Liver (tissue), 9 donors: Measurements from ENCODE around the gene RBFOX1. TPM values are rescaled to one million over a fixed set of nuclear protein-coding genes. Genes with fewer than 3 reads are reported as not detected.

Experiments used
- DNase-seq: peaks from one replicate; pipeline ENCODE4 v3.0.0-alpha.2; 2017; ENCODE audit warnings: low spot score
- H3K27ac ChIP-seq, 2 donors: one replicate each; pipeline ENCODE4 v1.7.0; 2013; ENCODE audit warnings: inconsistent platforms in 2 of 2, low read length in 2 of 2, control low read depth in 1 of 2, low read depth in 1 of 2, mild to moderate bottlenecking in 1 of 2
- H3K27me3 ChIP-seq, 4 donors: one replicate each; pipeline versions ENCODE4 v1.6.1 to v1.7.0; 2013; ENCODE audit warnings: low read length in 3 of 4, inconsistent platforms in 1 of 4, mild to moderate bottlenecking in 1 of 4, moderate library complexity in 1 of 4; ENCODE audit not compliant: control insufficient read depth in 4 of 4, insufficient read depth in 4 of 4
- H3K36me3 ChIP-seq, 4 donors: one replicate each; pipeline versions ENCODE4 v1.6.1 to v1.7.0; 2013; ENCODE audit warnings: low read length in 3 of 4, mild to moderate bottlenecking in 3 of 4, low read depth in 1 of 4, moderate library complexity in 1 of 4; ENCODE audit not compliant: control insufficient read depth in 4 of 4, insufficient read depth in 3 of 4
- H3K4me1 ChIP-seq, 4 donors: one replicate each; pipeline versions ENCODE4 v1.6.1 to v1.7.0; 2013; ENCODE audit warnings: low read length in 3 of 4, mild to moderate bottlenecking in 3 of 4, moderate library complexity in 1 of 4; ENCODE audit not compliant: control insufficient read depth in 4 of 4, insufficient read depth in 4 of 4
- H3K4me3 ChIP-seq, 3 donors: one replicate each; pipeline versions ENCODE4 v1.6.1 to v1.7.0; 2013; ENCODE audit warnings: low read length in 3 of 3, control low read depth in 1 of 3, low read depth in 1 of 3, mild to moderate bottlenecking in 1 of 3
- H3K9ac ChIP-seq, 2 donors: one replicate each; pipeline ENCODE4 v1.7.0; 2013; ENCODE audit warnings: low read length in 2 of 2, mild to moderate bottlenecking in 2 of 2, moderate library complexity in 2 of 2, control low read depth in 1 of 2, low read depth in 1 of 2
- H3K9me3 ChIP-seq, 4 donors: one replicate each; pipeline versions ENCODE4 v1.6.1 to v1.7.0; 2013; ENCODE audit warnings: low read length in 3 of 4; ENCODE audit not compliant: control insufficient read depth in 4 of 4
- EGR1 ChIP-seq, 2 donors: IDR thresholded peaks; 2 replicates each; pipeline ENCODE4 v1.6.1; 2016 to 2018; ENCODE audit warnings: antibody characterized with exemption in 2 of 2, low read depth in 2 of 2
- FOXA1 ChIP-seq: IDR thresholded peaks from 2 replicates; pipeline ENCODE4 v1.6.1; 2016; ENCODE audit warnings: antibody characterized with exemption
- FOXA2 ChIP-seq: IDR thresholded peaks from 2 replicates; pipeline ENCODE4 v1.6.1; 2016; ENCODE audit warnings: antibody characterized with exemption
- GABPA ChIP-seq, 2 donors: IDR thresholded peaks in 1 of 2; conservative IDR thresholded peaks in 1 of 2; 2 replicates each; pipeline ENCODE4 v1.6.1; 2016; ENCODE audit warnings: antibody characterized with exemption in 2 of 2, mild to moderate bottlenecking in 1 of 2, moderate library complexity in 1 of 2
- HNF4A ChIP-seq, 2 donors: conservative IDR thresholded peaks; 2 replicates each; pipeline ENCODE4 v1.6.1; 2016; ENCODE audit warnings: antibody characterized with exemption in 2 of 2, mild to moderate bottlenecking in 2 of 2
- HNF4G ChIP-seq: IDR thresholded peaks from 2 replicates; pipeline ENCODE4 v1.6.1; 2016; ENCODE audit warnings: antibody characterized with exemption
- JUND ChIP-seq, 2 donors: IDR thresholded peaks; 2 replicates each; pipeline ENCODE4 v1.6.1; 2016; ENCODE audit warnings: antibody characterized with exemption in 2 of 2
- NR2F2 ChIP-seq: IDR thresholded peaks from 2 replicates; pipeline ENCODE4 v1.6.1; 2016; ENCODE audit warnings: antibody characterized with exemption
- RAD21 ChIP-seq, 2 donors: IDR thresholded peaks; 2 replicates each; pipeline ENCODE4 v1.6.1; 2016; ENCODE audit warnings: antibody characterized with exemption in 2 of 2, mild to moderate bottlenecking in 2 of 2
- RXRA ChIP-seq, 2 donors: IDR thresholded peaks; 2 replicates each; pipeline ENCODE4 v1.6.1; 2017 to 2018; ENCODE audit warnings: antibody characterized with exemption in 2 of 2, mild to moderate bottlenecking in 1 of 2
- SP1 ChIP-seq: IDR thresholded peaks from 2 replicates; pipeline ENCODE4 v1.6.1; 2018; ENCODE audit warnings: antibody characterized with exemption, mild to moderate bottlenecking
- TAF1 ChIP-seq: conservative IDR thresholded peaks from 2 replicates; pipeline ENCODE4 v1.6.1; 2016; ENCODE audit warnings: antibody characterized with exemption, mild to moderate bottlenecking
- YY1 ChIP-seq: IDR thresholded peaks from 2 replicates; pipeline ENCODE4 v1.6.1; 2016; ENCODE audit warnings: antibody characterized with exemption, mild to moderate bottlenecking
- WGBS: extraction: QIAGEN DNeasy Blood & Tissue Kit; methylation state at CpG from one replicate; pipeline ENCODE4 v1.1.7; 2013; 5-methylcytosine and 5-hydroxymethylcytosine counted together
- polyA plus RNA-seq, 2 donors: library from polyadenylated mRNA; stranded (reverse) in 1 of 2; unstranded in 1 of 2; fragments of 200-250 nt in 1 of 2; fragments of >200 nt in 1 of 2; fragmentation: Nextera tagmentation in 1 of 2; extraction: Ambion mirVana in 1 of 2; gene quantifications; one replicate each; pipeline versions ENCODE4 v1.2.1 to v1.2.3, GENCODE V29; 2013 to 2015
- total RNA-seq, 2 donors: library from RNA; depleted of rRNA; stranded (reverse); fragments of >200 nt; gene quantifications; one replicate each; pipeline ENCODE4 v1.2.3, GENCODE V29; 2014
- TF ChIP-seq, protein P1 (sequence below): IDR thresholded peaks from 2 replicates; pipeline ENCODE4 v1.6.1; 2016; ENCODE audit warnings: antibody characterized with exemption, mild to moderate bottlenecking
- TF ChIP-seq, protein P2 (sequence below): fragments of 150-350 bp; IDR thresholded peaks from 2 replicates; pipeline ENCODE4 v1.5.1; 2017; ENCODE audit warnings: improper control_type of control experiment, low read depth, low read length; ENCODE audit not compliant: missing input control
- TF ChIP-seq, protein P3 (sequence below): IDR thresholded peaks from 2 replicates; pipeline ENCODE4 v1.6.1; 2016; ENCODE audit warnings: antibody characterized with exemption
- TF ChIP-seq, protein P4 (sequence below): IDR thresholded peaks from 2 replicates; pipeline ENCODE4 v1.6.1; 2016; ENCODE audit warnings: antibody characterized with exemption
- TF ChIP-seq, protein P5 (sequence below): IDR thresholded peaks from 2 replicates; pipeline ENCODE4 v1.6.1; 2016; ENCODE audit warnings: antibody characterized with exemption
- donor health status: healthy.
- donor health status: healthy.
- donor health status: healthy.
- donor health status: healthy.
- donor health status: healthy.

RBFOX1 gene
- total and polyA plus RNA-seq, 4 donors: not detected

DNA sequence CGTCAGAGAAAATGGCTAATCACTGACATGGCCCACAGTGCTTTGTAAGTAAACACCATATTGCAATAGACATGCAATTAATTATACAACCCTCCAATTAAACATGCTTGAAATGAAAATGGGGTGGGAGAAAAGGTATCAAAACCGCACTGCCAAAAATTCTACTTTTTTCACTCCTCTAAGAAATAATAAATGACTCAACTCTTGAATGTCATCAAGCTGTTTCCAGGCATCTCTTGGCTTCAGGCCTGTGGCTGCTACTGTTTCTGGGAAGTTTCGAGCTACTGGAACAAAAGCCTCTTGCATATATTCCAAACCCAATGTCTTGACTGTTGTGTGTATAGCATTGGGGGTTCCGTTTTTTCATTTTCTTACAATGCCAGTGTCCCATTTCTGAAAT, 412.6 kb downstream of the RBFOX1 start:
- Histone ChIP-seq H3K27ac (no peak overlapping the region), H3K9ac (no peak overlapping the region), H3K4me1 (no peaks in the 10 kb centered on the region), H3K4me3 (no peak overlapping the region), H3K36me3 (no peaks in the 10 kb centered on the region), H3K9me3 (peaks cover 0 to 2% (median 0%) of the 10 kb centered on the region in 4 donors), H3K27me3 (peaks cover 0 to 3% (median 0%) of the 10 kb centered on the region in 4 donors)
- WGBS: 61% methylated on average over 4 of the region's 4 CpGs
- DNase-seq: no peak
- TF ChIP-seq GABPA (IDR thresholded peaks at IDR 0.05 in 1 of 2, conservative IDR thresholded peaks at IDR 0.05 in 1 of 2) (no peak), NR2F2 (no peak), JUND (IDR thresholded peaks at IDR 0.05) (no peak), HNF4G (no peak), FOXA1 (no peak), RAD21 (IDR thresholded peaks at IDR 0.05) (no peak), RXRA (IDR thresholded peaks at IDR 0.05) (no peak), YY1 (no peak), EGR1 (IDR thresholded peaks at IDR 0.05; ENCODE audit: low read depth in 2 of 2) (no peak), SP1 (no peak), HNF4A (conservative IDR thresholded peaks at IDR 0.05) (no peak)
- TF ChIP-seq, protein P1, sequence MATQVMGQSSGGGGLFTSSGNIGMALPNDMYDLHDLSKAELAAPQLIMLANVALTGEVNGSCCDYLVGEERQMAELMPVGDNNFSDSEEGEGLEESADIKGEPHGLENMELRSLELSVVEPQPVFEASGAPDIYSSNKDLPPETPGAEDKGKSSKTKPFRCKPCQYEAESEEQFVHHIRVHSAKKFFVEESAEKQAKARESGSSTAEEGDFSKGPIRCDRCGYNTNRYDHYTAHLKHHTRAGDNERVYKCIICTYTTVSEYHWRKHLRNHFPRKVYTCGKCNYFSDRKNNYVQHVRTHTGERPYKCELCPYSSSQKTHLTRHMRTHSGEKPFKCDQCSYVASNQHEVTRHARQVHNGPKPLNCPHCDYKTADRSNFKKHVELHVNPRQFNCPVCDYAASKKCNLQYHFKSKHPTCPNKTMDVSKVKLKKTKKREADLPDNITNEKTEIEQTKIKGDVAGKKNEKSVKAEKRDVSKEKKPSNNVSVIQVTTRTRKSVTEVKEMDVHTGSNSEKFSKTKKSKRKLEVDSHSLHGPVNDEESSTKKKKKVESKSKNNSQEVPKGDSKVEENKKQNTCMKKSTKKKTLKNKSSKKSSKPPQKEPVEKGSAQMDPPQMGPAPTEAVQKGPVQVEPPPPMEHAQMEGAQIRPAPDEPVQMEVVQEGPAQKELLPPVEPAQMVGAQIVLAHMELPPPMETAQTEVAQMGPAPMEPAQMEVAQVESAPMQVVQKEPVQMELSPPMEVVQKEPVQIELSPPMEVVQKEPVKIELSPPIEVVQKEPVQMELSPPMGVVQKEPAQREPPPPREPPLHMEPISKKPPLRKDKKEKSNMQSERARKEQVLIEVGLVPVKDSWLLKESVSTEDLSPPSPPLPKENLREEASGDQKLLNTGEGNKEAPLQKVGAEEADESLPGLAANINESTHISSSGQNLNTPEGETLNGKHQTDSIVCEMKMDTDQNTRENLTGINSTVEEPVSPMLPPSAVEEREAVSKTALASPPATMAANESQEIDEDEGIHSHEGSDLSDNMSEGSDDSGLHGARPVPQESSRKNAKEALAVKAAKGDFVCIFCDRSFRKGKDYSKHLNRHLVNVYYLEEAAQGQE: no peak
- TF ChIP-seq, protein P2, sequence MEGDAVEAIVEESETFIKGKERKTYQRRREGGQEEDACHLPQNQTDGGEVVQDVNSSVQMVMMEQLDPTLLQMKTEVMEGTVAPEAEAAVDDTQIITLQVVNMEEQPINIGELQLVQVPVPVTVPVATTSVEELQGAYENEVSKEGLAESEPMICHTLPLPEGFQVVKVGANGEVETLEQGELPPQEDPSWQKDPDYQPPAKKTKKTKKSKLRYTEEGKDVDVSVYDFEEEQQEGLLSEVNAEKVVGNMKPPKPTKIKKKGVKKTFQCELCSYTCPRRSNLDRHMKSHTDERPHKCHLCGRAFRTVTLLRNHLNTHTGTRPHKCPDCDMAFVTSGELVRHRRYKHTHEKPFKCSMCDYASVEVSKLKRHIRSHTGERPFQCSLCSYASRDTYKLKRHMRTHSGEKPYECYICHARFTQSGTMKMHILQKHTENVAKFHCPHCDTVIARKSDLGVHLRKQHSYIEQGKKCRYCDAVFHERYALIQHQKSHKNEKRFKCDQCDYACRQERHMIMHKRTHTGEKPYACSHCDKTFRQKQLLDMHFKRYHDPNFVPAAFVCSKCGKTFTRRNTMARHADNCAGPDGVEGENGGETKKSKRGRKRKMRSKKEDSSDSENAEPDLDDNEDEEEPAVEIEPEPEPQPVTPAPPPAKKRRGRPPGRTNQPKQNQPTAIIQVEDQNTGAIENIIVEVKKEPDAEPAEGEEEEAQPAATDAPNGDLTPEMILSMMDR: no peak
- TF ChIP-seq, protein P3, sequence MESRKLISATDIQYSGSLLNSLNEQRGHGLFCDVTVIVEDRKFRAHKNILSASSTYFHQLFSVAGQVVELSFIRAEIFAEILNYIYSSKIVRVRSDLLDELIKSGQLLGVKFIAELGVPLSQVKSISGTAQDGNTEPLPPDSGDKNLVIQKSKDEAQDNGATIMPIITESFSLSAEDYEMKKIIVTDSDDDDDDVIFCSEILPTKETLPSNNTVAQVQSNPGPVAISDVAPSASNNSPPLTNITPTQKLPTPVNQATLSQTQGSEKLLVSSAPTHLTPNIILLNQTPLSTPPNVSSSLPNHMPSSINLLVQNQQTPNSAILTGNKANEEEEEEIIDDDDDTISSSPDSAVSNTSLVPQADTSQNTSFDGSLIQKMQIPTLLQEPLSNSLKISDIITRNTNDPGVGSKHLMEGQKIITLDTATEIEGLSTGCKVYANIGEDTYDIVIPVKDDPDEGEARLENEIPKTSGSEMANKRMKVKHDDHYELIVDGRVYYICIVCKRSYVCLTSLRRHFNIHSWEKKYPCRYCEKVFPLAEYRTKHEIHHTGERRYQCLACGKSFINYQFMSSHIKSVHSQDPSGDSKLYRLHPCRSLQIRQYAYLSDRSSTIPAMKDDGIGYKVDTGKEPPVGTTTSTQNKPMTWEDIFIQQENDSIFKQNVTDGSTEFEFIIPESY: no peak
- TF ChIP-seq, protein P4, sequence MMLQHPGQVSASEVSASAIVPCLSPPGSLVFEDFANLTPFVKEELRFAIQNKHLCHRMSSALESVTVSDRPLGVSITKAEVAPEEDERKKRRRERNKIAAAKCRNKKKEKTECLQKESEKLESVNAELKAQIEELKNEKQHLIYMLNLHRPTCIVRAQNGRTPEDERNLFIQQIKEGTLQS: no peak

DNA sequence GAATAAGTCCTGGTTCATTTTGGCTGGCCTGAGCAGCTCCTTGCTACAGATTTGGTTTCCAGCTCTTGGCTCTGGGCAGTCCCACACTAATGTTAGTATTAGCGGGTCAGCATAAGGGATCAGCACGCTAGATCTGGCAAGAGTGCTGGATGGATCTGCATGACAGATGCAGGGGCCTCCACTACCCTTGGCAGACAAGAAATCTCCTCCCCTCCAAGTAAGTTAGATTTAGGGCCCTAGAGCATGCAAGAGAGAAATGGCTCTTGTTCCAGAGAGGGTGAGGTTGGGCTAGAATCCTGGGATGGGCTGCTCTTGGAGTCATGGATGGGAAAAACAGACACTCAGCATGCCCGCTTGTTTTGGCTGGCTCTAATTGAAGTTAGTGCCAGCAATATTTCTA, 414.3 kb downstream of the RBFOX1 start:
- Histone ChIP-seq H3K4me3 (no peak overlapping the region), H3K36me3 (no peaks in the 10 kb centered on the region), H3K27me3 (peaks cover 0 to 3% (median 1%) of the 10 kb centered on the region in 4 donors), H3K9me3 (peaks cover 0 to 2% (median 0%) of the 10 kb centered on the region in 4 donors), H3K27ac (no peak overlapping the region), H3K9ac (no peak overlapping the region), H3K4me1 (no peaks in the 10 kb centered on the region)
- TF ChIP-seq, protein P2: no peak
- TF ChIP-seq HNF4G: no peak
- no peak for TF ChIP-seq HNF4A (conservative IDR thresholded peaks at IDR 0.05)
- TF ChIP-seq RXRA (IDR thresholded peaks at IDR 0.05): no peak
- no peak for TF ChIP-seq SP1
- TF ChIP-seq RAD21 (IDR thresholded peaks at IDR 0.05): no peak
- TF ChIP-seq JUND (IDR thresholded peaks at IDR 0.05): no peak
- TF ChIP-seq FOXA2: no peak
- TF ChIP-seq, protein P5, sequence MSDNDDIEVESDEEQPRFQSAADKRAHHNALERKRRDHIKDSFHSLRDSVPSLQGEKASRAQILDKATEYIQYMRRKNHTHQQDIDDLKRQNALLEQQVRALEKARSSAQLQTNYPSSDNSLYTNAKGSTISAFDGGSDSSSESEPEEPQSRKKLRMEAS: no peak
- no peak for TF ChIP-seq FOXA1
- no peak for TF ChIP-seq TAF1
- TF ChIP-seq NR2F2: no peak
- TF ChIP-seq EGR1 (IDR thresholded peaks at IDR 0.05; ENCODE audit: low read depth in 2 of 2): no peak
- TF ChIP-seq GABPA (IDR thresholded peaks at IDR 0.05 in 1 of 2, conservative IDR thresholded peaks at IDR 0.05 in 1 of 2): no peak
- TF ChIP-seq, protein P3: no peak
- TF ChIP-seq, protein P4: no peak
- WGBS: 73% methylated on average over 3 of the region's 3 CpGs
- no peak for DNase-seq
